ENCODE measurements around the gene BPIFB2.

The BPIFB2 gene

GRCh38 chr20:33072813-33073212 lies 65.3 kb downstream of the BPIFB2 start:
- TF ChIP-seq Cebpa-rat (IDR thresholded peaks at IDR 0.05): no peak
- no peak overlapping the region for H3K4me2 ChIP-seq
- no peaks in the 10 kb centered on the region for H4K20me1 ChIP-seq
- no peaks in the 10 kb centered on the region for H3K27me3 ChIP-seq
- H3K36me3 ChIP-seq: no peaks in the 10 kb centered on the region
- no peak overlapping the region for H3K27ac ChIP-seq
- no peaks in the 10 kb centered on the region for H3K9me3 ChIP-seq
- no peak overlapping the region for H3K4me3 ChIP-seq
- peaks cover 6% of the 10 kb centered on the region for H3K4me1 ChIP-seq
- no peak overlapping the region for H3K9ac ChIP-seq

Data from BLaER1 (cell line).